Activated CD8-positive, alpha-beta memory T cell treated with anti-CD3 and anti-CD28 coated beads, Interleukin-2, amount 50 U/mL, for 1 hour (primary cell): ENCODE data around the gene RBCK1.
A peak's percentile ranks its signal among the peaks of the same experiment; 100 is the strongest.
"Not testable (repeated sequence)": the region's sequence is repeated elsewhere in the genome, so short reads cannot be mapped to it uniquely, and the experiment has no call there.

Experiments
- DNase-seq: peaks from one replicate; pipeline ENCODE4 v3.0.0-alpha.2; 2020; ENCODE audit errors: extremely low read depth

The RBCK1 gene

GRCh38 chr20:437787-438486, 29.8 kb downstream of the RBCK1 start:
- DNase-seq: no peak

GRCh38 chr20:438571-439469, 30.7 kb downstream of the RBCK1 start:
- no peak for DNase-seq

- no peak for DNase-seq
Measured at GRCh38 chr20:440148-440547, 32.0 kb downstream of the RBCK1 start.

- DNase-seq: no peak
Measured at GRCh38 chr20:440636-441035, 32.5 kb downstream of the RBCK1 start.

- no peak for DNase-seq
Measured at GRCh38 chr20:443223-443775, 35.2 kb downstream of the RBCK1 start.

- DNase-seq: no peak
Measured at GRCh38 chr20:444117-444516, 36.0 kb downstream of the RBCK1 start.

GRCh38 chr20:444862-445426, 36.8 kb downstream of the RBCK1 start:
- DNase-seq: no peak

- DNase-seq: no peak
Measured at GRCh38 chr20:445514-446336, 37.6 kb downstream of the RBCK1 start.

GRCh38 chr20:452021-452420, 43.9 kb downstream of the RBCK1 start:
- not testable (repeated sequence) for DNase-seq

GRCh38 chr20:454951-455350, 46.9 kb downstream of the RBCK1 start:
- no peak for DNase-seq

- DNase-seq: no peak
Measured at GRCh38 chr20:458776-459175, 50.7 kb downstream of the RBCK1 start.

GRCh38 chr20:460180-460579, 52.1 kb downstream of the RBCK1 start:
- no peak for DNase-seq

- DNase-seq: no peak
Measured at GRCh38 chr20:460707-461106, 52.6 kb downstream of the RBCK1 start.

- no peak for DNase-seq
Measured at GRCh38 chr20:461254-462198, 53.4 kb downstream of the RBCK1 start.

- DNase-seq: peak; percentile 52
Measured at GRCh38 chr20:462199-462991, 54.3 kb downstream of the RBCK1 start, which contains the start of gene TBC1D20. Gene TBC1D20 (minus strand): TSS chr20:462533. CDS start chr20:462405, 128 bp downstream.

- no peak for DNase-seq
Measured at GRCh38 chr20:467755-468154, 59.7 kb downstream of the RBCK1 start.

- DNase-seq: no peak
Measured at GRCh38 chr20:469746-470490, 61.8 kb downstream of the RBCK1 start.

GRCh38 chr20:472137-472846, 64.2 kb downstream of the RBCK1 start:
- DNase-seq: no peak
